Liver (tissue), 3 donors: ENCODE measurements around the gene ACD.

ENCODE experiments used
- FOXA1 ChIP-seq: IDR thresholded peaks from 2 replicates; pipeline ENCODE4 v1.6.1; 2016; ENCODE audit warnings: antibody characterized with exemption
- GABPA ChIP-seq, 2 donors: IDR thresholded peaks in 1 of 2; conservative IDR thresholded peaks in 1 of 2; 2 replicates each; pipeline ENCODE4 v1.6.1; 2016; ENCODE audit warnings: antibody characterized with exemption in 2 of 2, mild to moderate bottlenecking in 1 of 2, moderate library complexity in 1 of 2
- HNF4G ChIP-seq: IDR thresholded peaks from 2 replicates; pipeline ENCODE4 v1.6.1; 2016; ENCODE audit warnings: antibody characterized with exemption
- JUND ChIP-seq, 2 donors: IDR thresholded peaks; 2 replicates each; pipeline ENCODE4 v1.6.1; 2016; ENCODE audit warnings: antibody characterized with exemption in 2 of 2
- RXRA ChIP-seq, 2 donors: IDR thresholded peaks; 2 replicates each; pipeline ENCODE4 v1.6.1; 2017 to 2018; ENCODE audit warnings: antibody characterized with exemption in 2 of 2, mild to moderate bottlenecking in 1 of 2
- SP1 ChIP-seq: IDR thresholded peaks from 2 replicates; pipeline ENCODE4 v1.6.1; 2018; ENCODE audit warnings: antibody characterized with exemption, mild to moderate bottlenecking
- TAF1 ChIP-seq: conservative IDR thresholded peaks from 2 replicates; pipeline ENCODE4 v1.6.1; 2016; ENCODE audit warnings: antibody characterized with exemption, mild to moderate bottlenecking
- TF ChIP-seq, protein P1 (sequence below): fragments of 150-350 bp; IDR thresholded peaks from 2 replicates; pipeline ENCODE4 v1.5.1; 2017; ENCODE audit warnings: improper control_type of control experiment, low read depth, low read length; ENCODE audit not compliant: missing input control
- TF ChIP-seq, protein P2 (sequence below): IDR thresholded peaks from 2 replicates; pipeline ENCODE4 v1.6.1; 2016; ENCODE audit warnings: antibody characterized with exemption, mild to moderate bottlenecking
- TF ChIP-seq, protein P3 (sequence below): IDR thresholded peaks from 2 replicates; pipeline ENCODE4 v1.6.1; 2016; ENCODE audit warnings: antibody characterized with exemption
- donor health status: healthy.
- donor health status: healthy.

DNA sequence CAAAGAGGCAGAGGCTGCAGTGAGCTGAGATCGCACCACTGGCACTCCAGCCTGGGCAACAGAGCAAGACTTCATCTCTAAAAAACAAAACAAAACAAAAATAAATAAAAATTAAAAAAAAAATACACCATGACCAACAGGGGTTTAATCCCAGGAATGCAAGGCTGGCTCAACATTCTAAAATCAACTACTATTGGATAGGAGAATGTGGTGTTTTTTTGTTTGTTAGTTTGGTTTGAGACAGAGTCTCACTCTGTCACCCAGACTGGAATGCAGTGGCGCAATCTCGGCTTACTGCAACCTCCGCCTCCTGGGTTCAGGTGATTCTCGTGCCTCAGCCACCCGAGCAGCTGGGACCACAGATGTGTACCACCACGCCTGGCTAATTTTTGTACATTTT lies 39.2 kb upstream of the ACD start:
- TF ChIP-seq, protein P1, sequence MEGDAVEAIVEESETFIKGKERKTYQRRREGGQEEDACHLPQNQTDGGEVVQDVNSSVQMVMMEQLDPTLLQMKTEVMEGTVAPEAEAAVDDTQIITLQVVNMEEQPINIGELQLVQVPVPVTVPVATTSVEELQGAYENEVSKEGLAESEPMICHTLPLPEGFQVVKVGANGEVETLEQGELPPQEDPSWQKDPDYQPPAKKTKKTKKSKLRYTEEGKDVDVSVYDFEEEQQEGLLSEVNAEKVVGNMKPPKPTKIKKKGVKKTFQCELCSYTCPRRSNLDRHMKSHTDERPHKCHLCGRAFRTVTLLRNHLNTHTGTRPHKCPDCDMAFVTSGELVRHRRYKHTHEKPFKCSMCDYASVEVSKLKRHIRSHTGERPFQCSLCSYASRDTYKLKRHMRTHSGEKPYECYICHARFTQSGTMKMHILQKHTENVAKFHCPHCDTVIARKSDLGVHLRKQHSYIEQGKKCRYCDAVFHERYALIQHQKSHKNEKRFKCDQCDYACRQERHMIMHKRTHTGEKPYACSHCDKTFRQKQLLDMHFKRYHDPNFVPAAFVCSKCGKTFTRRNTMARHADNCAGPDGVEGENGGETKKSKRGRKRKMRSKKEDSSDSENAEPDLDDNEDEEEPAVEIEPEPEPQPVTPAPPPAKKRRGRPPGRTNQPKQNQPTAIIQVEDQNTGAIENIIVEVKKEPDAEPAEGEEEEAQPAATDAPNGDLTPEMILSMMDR: no peak
- TF ChIP-seq GABPA (IDR thresholded peaks at IDR 0.05 in 1 of 2, conservative IDR thresholded peaks at IDR 0.05 in 1 of 2) (no peak), TAF1 (no peak), RXRA (IDR thresholded peaks at IDR 0.05) (no peak), FOXA1 (no peak), SP1 (no peak), JUND (IDR thresholded peaks at IDR 0.05) (no peak), HNF4G (no peak)
- TF ChIP-seq, protein P2, sequence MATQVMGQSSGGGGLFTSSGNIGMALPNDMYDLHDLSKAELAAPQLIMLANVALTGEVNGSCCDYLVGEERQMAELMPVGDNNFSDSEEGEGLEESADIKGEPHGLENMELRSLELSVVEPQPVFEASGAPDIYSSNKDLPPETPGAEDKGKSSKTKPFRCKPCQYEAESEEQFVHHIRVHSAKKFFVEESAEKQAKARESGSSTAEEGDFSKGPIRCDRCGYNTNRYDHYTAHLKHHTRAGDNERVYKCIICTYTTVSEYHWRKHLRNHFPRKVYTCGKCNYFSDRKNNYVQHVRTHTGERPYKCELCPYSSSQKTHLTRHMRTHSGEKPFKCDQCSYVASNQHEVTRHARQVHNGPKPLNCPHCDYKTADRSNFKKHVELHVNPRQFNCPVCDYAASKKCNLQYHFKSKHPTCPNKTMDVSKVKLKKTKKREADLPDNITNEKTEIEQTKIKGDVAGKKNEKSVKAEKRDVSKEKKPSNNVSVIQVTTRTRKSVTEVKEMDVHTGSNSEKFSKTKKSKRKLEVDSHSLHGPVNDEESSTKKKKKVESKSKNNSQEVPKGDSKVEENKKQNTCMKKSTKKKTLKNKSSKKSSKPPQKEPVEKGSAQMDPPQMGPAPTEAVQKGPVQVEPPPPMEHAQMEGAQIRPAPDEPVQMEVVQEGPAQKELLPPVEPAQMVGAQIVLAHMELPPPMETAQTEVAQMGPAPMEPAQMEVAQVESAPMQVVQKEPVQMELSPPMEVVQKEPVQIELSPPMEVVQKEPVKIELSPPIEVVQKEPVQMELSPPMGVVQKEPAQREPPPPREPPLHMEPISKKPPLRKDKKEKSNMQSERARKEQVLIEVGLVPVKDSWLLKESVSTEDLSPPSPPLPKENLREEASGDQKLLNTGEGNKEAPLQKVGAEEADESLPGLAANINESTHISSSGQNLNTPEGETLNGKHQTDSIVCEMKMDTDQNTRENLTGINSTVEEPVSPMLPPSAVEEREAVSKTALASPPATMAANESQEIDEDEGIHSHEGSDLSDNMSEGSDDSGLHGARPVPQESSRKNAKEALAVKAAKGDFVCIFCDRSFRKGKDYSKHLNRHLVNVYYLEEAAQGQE: no peak
- TF ChIP-seq, protein P3, sequence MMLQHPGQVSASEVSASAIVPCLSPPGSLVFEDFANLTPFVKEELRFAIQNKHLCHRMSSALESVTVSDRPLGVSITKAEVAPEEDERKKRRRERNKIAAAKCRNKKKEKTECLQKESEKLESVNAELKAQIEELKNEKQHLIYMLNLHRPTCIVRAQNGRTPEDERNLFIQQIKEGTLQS: no peak
